Measurements from ENCODE around the gene MON1A.

- no peak for TF ChIP-seq CTCF (conservative IDR thresholded peaks at IDR 0.05 in 1 of 2, IDR thresholded peaks at IDR 0.05 in 1 of 2; ENCODE audit: extremely low read depth in 1 of 2, insufficient read depth in 1 of 2, low read depth in 1 of 2, low read length in 2 of 2)
- TF ChIP-seq EZH2 (IDR thresholded peaks at IDR 0.05; ENCODE audit: borderline replicate concordance, low read length): no peak
Observed at GRCh38 chr3:49879721-49880120, 49.9 kb downstream of the MON1A start.

Data from mammary epithelial cell (primary cell).